IMR-90 (cell line): Measurements from ENCODE around the gene CD19. TPM values are rescaled to one million over a fixed set of nuclear protein-coding genes. Genes with fewer than 3 reads are reported as not detected.

ENCODE experiments used
- ATAC-seq: fragments of 200-7000 bp; cut with Tn5 transposase; 2 replicates; pipeline ENCODE4 v1.9.1; 2020; ENCODE audit warnings: low read depth, mild to moderate bottlenecking, moderate library complexity
- BruUV-seq: library from RNA; stranded (reverse); fragments of 400-500 nt; replicated peaks from 2 replicates; lab custom pipeline; 2021; lab: Mats Ljungman, UMichigan
- CTCF ChIA-PET: fragments of 300-600 bp; formaldehyde crosslinking; extraction: SDS; loops from one replicate; lab custom pipeline; 2021; ENCODE audit warnings: antibody characterized with exemption; lab: Yijun Ruan, JAX
- POLR2A ChIA-PET: fragments of 300-600 bp; sonication (Branson Sonifier 250); formaldehyde crosslinking; loops from one replicate; lab custom pipeline; 2022; ENCODE audit warnings: antibody characterized with exemption; ENCODE audit not compliant: unreplicated experiment; lab: Charles Lee
- DNase-seq: peaks from one replicate; pipeline ENCODE4 v3.0.0; 2013
- H2AFZ ChIP-seq: replicated peaks from 2 replicates; pipeline ENCODE3; 2013; ENCODE audit warnings: low read length, mild to moderate bottlenecking; ENCODE audit not compliant: poor library complexity
- H2AK5ac ChIP-seq: 2 replicates; pipeline ENCODE4 v1.6.1; 2013; ENCODE audit warnings: low read depth, low read length, inconsistent platforms
- H2AK9ac ChIP-seq: replicated peaks from 2 replicates; pipeline ENCODE3; 2013; ENCODE audit warnings: mild to moderate bottlenecking, low read depth, low read length, moderate library complexity; ENCODE audit not compliant: poor library complexity
- H2BK120ac ChIP-seq: 2 replicates; pipeline ENCODE4 v1.6.1; 2013; ENCODE audit warnings: low read depth, low read length, inconsistent platforms
- H2BK15ac ChIP-seq: 3 replicates; pipeline ENCODE4 v1.6.1; 2013; ENCODE audit warnings: low read depth, low read length, inconsistent platforms
- H2BK20ac ChIP-seq: 2 replicates; pipeline ENCODE4 v1.6.1; 2013; ENCODE audit warnings: low read depth, mild to moderate bottlenecking, inconsistent platforms, low read length, moderate library complexity
- H2BK5ac ChIP-seq: 2 replicates; pipeline ENCODE4 v1.6.1; 2013; ENCODE audit warnings: mild to moderate bottlenecking, low read depth, low read length, inconsistent platforms; ENCODE audit not compliant: poor library complexity, severe bottlenecking
- H3K14ac ChIP-seq: replicated peaks from 2 replicates; pipeline ENCODE4 v1.6.1; 2013; ENCODE audit warnings: low read depth, low read length, inconsistent platforms
- H3K18ac ChIP-seq: 2 replicates; pipeline ENCODE4 v1.6.1; 2013; ENCODE audit warnings: low read depth, low read length, control low read depth
- H3K23ac ChIP-seq: 2 replicates; pipeline ENCODE4 v1.6.1; 2013; ENCODE audit warnings: low read depth, low read length, inconsistent platforms
- H3K27ac ChIP-seq: 2 replicates; pipeline ENCODE4 v1.5.1; 2013; ENCODE audit warnings: mild to moderate bottlenecking, control low read depth, low read length; ENCODE audit not compliant: insufficient read depth
- H3K27me3 ChIP-seq: 2 replicates; pipeline ENCODE4 v1.6.1; 2013; ENCODE audit warnings: low read length; ENCODE audit not compliant: control insufficient read depth, insufficient read depth
- H3K36me3 ChIP-seq: 2 replicates; pipeline ENCODE4 v1.6.1; 2013; ENCODE audit warnings: low read length, mixed read lengths; ENCODE audit not compliant: control insufficient read depth, insufficient read depth
- H3K4ac ChIP-seq: 2 replicates; pipeline ENCODE4 v1.6.1; 2013; ENCODE audit warnings: low read depth, low read length, inconsistent platforms
- H3K4me1 ChIP-seq: 2 replicates; pipeline ENCODE4 v1.6.1; 2013; ENCODE audit warnings: low read length, mixed read lengths; ENCODE audit not compliant: control insufficient read depth, insufficient read depth
- H3K4me2 ChIP-seq: 2 replicates; pipeline ENCODE4 v1.6.1; 2013; ENCODE audit warnings: low read depth, mild to moderate bottlenecking, control low read depth, low read length, moderate library complexity
- H3K4me3 ChIP-seq: 2 replicates; pipeline ENCODE4 v1.5.1; 2013; ENCODE audit warnings: low read depth, mild to moderate bottlenecking, control low read depth, low read length, moderate library complexity; ENCODE audit not compliant: insufficient read depth
- H3K56ac ChIP-seq: 2 replicates; pipeline ENCODE4 v1.6.1; 2013; ENCODE audit warnings: low read length, inconsistent platforms; ENCODE audit not compliant: insufficient read depth; ENCODE audit errors: extremely low read depth
- H3K79me1 ChIP-seq, 2 experiments: 2 replicates each; pipeline ENCODE4 v1.6.1; 2013; ENCODE audit warnings: low read length in 2 of 2, inconsistent platforms in 1 of 2, low read depth in 1 of 2
- H3K9ac ChIP-seq: 2 replicates; pipeline ENCODE4 v1.6.1; 2013; ENCODE audit warnings: low read depth, low read length, control low read depth
- H3K9me1 ChIP-seq: 2 replicates; pipeline ENCODE4 v1.6.1; 2013; ENCODE audit warnings: low read length, inconsistent platforms; ENCODE audit not compliant: insufficient read depth
- H3K9me3 ChIP-seq: 2 replicates; pipeline ENCODE4 v1.6.1; 2013; ENCODE audit warnings: low read length; ENCODE audit not compliant: control insufficient read depth, insufficient read depth
- H4K20me1 ChIP-seq: 2 replicates; pipeline ENCODE4 v1.6.1; 2013; ENCODE audit warnings: low read length, inconsistent platforms; ENCODE audit not compliant: insufficient read depth
- H4K5ac ChIP-seq: 2 replicates; pipeline ENCODE4 v1.6.1; 2013; ENCODE audit warnings: mild to moderate bottlenecking, low read depth, low read length, control low read depth
- H4K8ac ChIP-seq, 2 experiments: 2 replicates each; pipeline ENCODE4 v1.6.1; 2013; ENCODE audit warnings: low read depth in 2 of 2, low read length in 2 of 2, control low read depth in 1 of 2, inconsistent platforms in 1 of 2
- H4K91ac ChIP-seq: 2 replicates; pipeline ENCODE4 v1.6.1; 2013; ENCODE audit warnings: low read depth, low read length, inconsistent platforms; ENCODE audit not compliant: insufficient read depth
- CEBPB ChIP-seq: IDR thresholded peaks from 2 replicates; pipeline ENCODE4 v1.6.1; 2012; ENCODE audit warnings: low read depth, low read length, improper control_type of control experiment
- CTCF ChIP-seq: conservative IDR thresholded peaks from 2 replicates; pipeline ENCODE4 v1.5.1; 2012; ENCODE audit warnings: mild to moderate bottlenecking, low read depth, low read length, improper control_type of control experiment
- MAZ ChIP-seq: IDR thresholded peaks from 2 replicates; pipeline ENCODE4 v1.6.1; 2012; ENCODE audit warnings: low read depth, mild to moderate bottlenecking, low read length, improper control_type of control experiment, moderate library complexity, borderline replicate concordance
- NFE2L2 ChIP-seq: fragments of 150-350 bp; IDR thresholded peaks from 2 replicates; pipeline ENCODE4 v1.6.1; 2016; ENCODE audit warnings: low read depth, mild to moderate bottlenecking, low read length
- RAD21 ChIP-seq: IDR thresholded peaks from 2 replicates; pipeline ENCODE4 v1.6.1; 2012; ENCODE audit warnings: low read length, improper control_type of control experiment
- RCOR1 ChIP-seq: IDR thresholded peaks from 2 replicates; pipeline ENCODE4 v1.6.1; 2012; ENCODE audit warnings: mild to moderate bottlenecking, low read length, improper control_type of control experiment; ENCODE audit not compliant: insufficient replicate concordance
- RFX5 ChIP-seq: IDR thresholded peaks from 2 replicates; pipeline ENCODE4 v1.8.0; 2012; ENCODE audit warnings: low read depth, mild to moderate bottlenecking, low read length, moderate library complexity
- WGBS, 2 experiments: methylation state at CpG; one replicate each; pipeline versions ENCODE4 v1.1.5 to v1.1.7; 2013; ENCODE audit warnings: missing lambda C conversion rate in 2 of 2; ENCODE audit not compliant: insufficient read length in 1 of 2; ENCODE audit errors: extremely low coverage in 2 of 2; 5-methylcytosine and 5-hydroxymethylcytosine counted together
- dilution Hi-C: fragments of 300-500 bp; cut with HindIII; formaldehyde crosslinking; loops from one replicate; pipeline ENCODE4 v1.14.3; 2018; ENCODE audit warnings: low sequenced_read_pairs; ENCODE audit not compliant: unreplicated experiment
- in situ Hi-C: fragments of 300-500 bp; cut with MboI; formaldehyde crosslinking; loops from 3 replicates; pipeline ENCODE4 v1.14.3; 2019; ENCODE audit warnings: low sequenced_read_pairs, inconsistent platforms, mixed read lengths
- intact Hi-C: fragments of 100-400 bp; cut with micrococcal nuclease; formaldehyde crosslinking; loops from 2 replicates; pipeline ENCODE4 v1.10.0; 2022
- polyA plus RNA-seq, 3 experiments: library from polyadenylated mRNA; depleted of rRNA; stranded (reverse); fragments of >200 nt; gene quantifications; 2 replicates each; pipeline ENCODE4 v1.2.3, GENCODE V29; 2012; ENCODE audit warnings: low replicate concordance in 1 of 3
- total RNA-seq: library from RNA; depleted of rRNA; stranded (reverse); fragments of >200 nt; gene quantifications from 2 replicates; pipeline ENCODE4 v1.2.3, GENCODE V29; 2012

The CD19 gene
- total and polyA plus RNA-seq, 2 of the 4 experiments (the other 2 are of a cell fraction): not detected

- Histone ChIP-seq H3K9me3 (no peaks in the 10 kb centered on the region), H3K56ac (no peak overlapping the region), H3K4me3 (no peak overlapping the region), H4K8ac (no peak overlapping the region), H2AFZ (peak overlapping the region; percentile 58), H4K5ac (no peak overlapping the region), H3K18ac (no peak overlapping the region), H3K27me3 (no peaks in the 10 kb centered on the region), H3K36me3 (peaks cover 2% of the 10 kb centered on the region; the same call in 1 of the 2 replicates), H2BK120ac (no peak overlapping the region), H3K4me2 (no peak overlapping the region), H3K9ac (no peak overlapping the region), H3K23ac (no peak overlapping the region), H3K9me1 (no peaks in the 10 kb centered on the region), H2BK15ac (no peak overlapping the region), H2AK5ac (no peak overlapping the region), H3K4ac (no peak overlapping the region), H3K4me1 (no peaks in the 10 kb centered on the region), H3K27ac (no peak overlapping the region), H3K79me1 (no peaks in the 10 kb centered on the region), H4K20me1 (no peaks in the 10 kb centered on the region), H2BK5ac (no peak overlapping the region), H2BK20ac (no peak overlapping the region), H3K14ac (no peak overlapping the region), H4K91ac (no peak overlapping the region), H2AK9ac (no peak overlapping the region)
- WGBS, 2 experiments: 96% methylated on average over 19 of the region's 25 CpGs; no CpG with 5 or more reads in 1 of the 2 experiments
- in situ Hi-C loops (no loop called here), dilution Hi-C loops (no loop called here), intact Hi-C loops (no loop called here)
- ATAC-seq (no peak), DNase-seq (no peak)
- no peak for TF ChIP-seq MAZ
- TF ChIP-seq RFX5: no peak
- TF ChIP-seq CEBPB: no peak
- no peak for TF ChIP-seq RCOR1
- TF ChIP-seq CTCF: no peak
- TF ChIP-seq RAD21: no peak
- TF ChIP-seq NFE2L2: no peak
- CTCF ChIA-PET: no interaction called here
- POLR2A ChIA-PET: no interaction called here
- BruUV-seq: no TSS peak
These were observed 31.2 kb upstream of the CD19 start for GRCh38 chr16:28900601-28901000.
